Ishikawa (cell line): ENCODE data around the gene ZNF813.
A peak's percentile ranks its signal among the peaks of the same experiment; 100 is the strongest.

Source experiments
- CEBPB ChIP-seq: IDR thresholded peaks from 2 replicates; pipeline ENCODE4 v1.6.1; 2012
- CREB1 ChIP-seq: IDR thresholded peaks from 2 replicates; pipeline ENCODE4 v1.6.1; 2012; ENCODE audit warnings: low read depth
- EGR1 ChIP-seq: IDR thresholded peaks from 2 replicates; pipeline ENCODE4 v1.6.1; 2012
- EP300 ChIP-seq: IDR thresholded peaks from 2 replicates; pipeline ENCODE4 v1.6.1; 2012; ENCODE audit warnings: borderline replicate concordance
- FOXM1 ChIP-seq: IDR thresholded peaks from 2 replicates; pipeline ENCODE4 v1.6.1; 2012; ENCODE audit warnings: low read depth, borderline replicate concordance
- MAX ChIP-seq: IDR thresholded peaks from 2 replicates; pipeline ENCODE4 v1.6.1; 2012
- NFIC ChIP-seq: IDR thresholded peaks from 2 replicates; pipeline ENCODE4 v1.6.1; 2012
- RAD21 ChIP-seq: IDR thresholded peaks from 2 replicates; pipeline ENCODE4 v1.6.1; 2012; ENCODE audit warnings: low read depth
- REST ChIP-seq: IDR thresholded peaks from 2 replicates; pipeline ENCODE4 v1.6.1; 2012; ENCODE audit warnings: low read depth, mild to moderate bottlenecking
- TAF1 ChIP-seq: IDR thresholded peaks from 2 replicates; pipeline ENCODE4 v1.6.1; 2012; ENCODE audit warnings: low read depth, mild to moderate bottlenecking
- TEAD4 ChIP-seq: IDR thresholded peaks from 2 replicates; pipeline ENCODE4 v1.6.1; 2012
- YY1 ChIP-seq: IDR thresholded peaks from 2 replicates; pipeline ENCODE4 v1.6.1; 2012; ENCODE audit warnings: low read depth
- ZBTB7A ChIP-seq: IDR thresholded peaks from 2 replicates; pipeline ENCODE4 v1.6.1; 2012; ENCODE audit warnings: low read depth

GRCh38 chr19:53520547-53521372 is 53.2 kb downstream of the ZNF813 start:
- no peak for TF ChIP-seq CEBPB
- TF ChIP-seq RAD21, result no peak
- TF ChIP-seq YY1, result peak; percentile 82
- peak; percentile 76 for TF ChIP-seq NFIC
- peak; percentile 42; the same call in 1 of the 2 replicates for TF ChIP-seq TAF1
- no peak for TF ChIP-seq TEAD4
- TF ChIP-seq CREB1, result peak; percentile 66; the same call in 1 of the 2 replicates
- TF ChIP-seq FOXM1, result 0 out of 2 replicates have a peak, but pooled peaks have one; percentile 32
- no peak for TF ChIP-seq EP300
- no peak for TF ChIP-seq EGR1
- TF ChIP-seq REST, result no peak
- 0 out of 2 replicates have a peak, but pooled peaks have one; percentile 33 for TF ChIP-seq ZBTB7A
- TF ChIP-seq MAX, result peak; percentile 73
